Sciatic nerve (tissue), 2 donors: ENCODE measurements around the gene MYO5B. TPM values are rescaled to one million over a fixed set of nuclear protein-coding genes. Genes with fewer than 3 reads are reported as not detected.

Source experiments
- ATAC-seq: fragments of 200-7000 bp; cut with Tn5 transposase; one replicate; pipeline ENCODE4 v1.9.1; 2020; ENCODE audit warnings: mild to moderate bottlenecking, moderate library complexity
- DNase-seq: peaks from one replicate; pipeline ENCODE4 v3.0.0-alpha.2; 2020; ENCODE audit warnings: low spot score
- intact Hi-C: fragments of 100-400 bp; cut with DNase I; formaldehyde crosslinking; loops from one replicate; pipeline ENCODE4 v1.14.2; 2022
- total RNA-seq: library from RNA; stranded (reverse); fragmentation: NEBNext Ultra II Directional; extraction: Animal tissue kit (Norgen Biotek cat#: 25700); gene quantifications from one replicate; pipeline ENCODE4 v1.2.1, GENCODE V29; 2021
- donor health status: DM: no; HTN: no; CAD: no.
- donor health status: DM: no; HTN: no; CAD: no.

Gene MYO5B
- total RNA-seq, 1 donor from 2014 or later: 9.9 TPM

DNA sequence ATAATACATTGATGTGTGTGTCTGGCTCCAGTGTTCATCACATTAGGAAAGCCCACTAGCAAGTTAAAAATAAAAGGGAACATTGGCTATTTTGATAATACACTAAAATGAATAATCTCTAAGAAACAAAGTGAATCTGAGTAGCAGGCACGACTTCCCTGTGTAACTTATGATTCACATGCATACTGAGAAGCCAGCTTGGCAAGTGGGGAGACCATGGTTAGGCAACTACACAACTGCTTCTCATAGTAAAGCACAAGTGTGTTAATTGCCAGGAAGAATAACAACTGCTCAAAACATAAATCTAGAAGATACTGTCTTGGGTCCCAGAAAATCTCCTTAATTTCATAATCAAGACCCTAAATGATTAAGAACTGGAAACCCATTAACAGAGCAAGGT, 4.0 kb downstream of the MYO5B start:
- DNase-seq (no peak), ATAC-seq (no peak)
- intact Hi-C loops: no loop called here

- ATAC-seq (no peak), DNase-seq (no peak)
- intact Hi-C loops: no loop called here
Measured at GRCh38 chr18:50190236-50190635, 4.7 kb downstream of the MYO5B start.

GRCh38 chr18:50189160-50189559, 5.8 kb downstream of the MYO5B start:
- no peak for ATAC-seq
- intact Hi-C loops: loop anchor here (5.0 kb wide), 1 partner anchor 1327 kb away; no protein-coding TSS in a partner anchor

GRCh38 chr18:50188652-50189051, 6.3 kb downstream of the MYO5B start:
- ATAC-seq (no peak), DNase-seq (no peak)
- intact Hi-C loops: loop anchor here (5.0 kb wide), 1 partner anchor 1326 kb away; no protein-coding TSS in a partner anchor

More at GRCh38 chr18:50189160-50189559, 5.8 kb downstream of the MYO5B start:
- DNase-seq: no peak

DNA sequence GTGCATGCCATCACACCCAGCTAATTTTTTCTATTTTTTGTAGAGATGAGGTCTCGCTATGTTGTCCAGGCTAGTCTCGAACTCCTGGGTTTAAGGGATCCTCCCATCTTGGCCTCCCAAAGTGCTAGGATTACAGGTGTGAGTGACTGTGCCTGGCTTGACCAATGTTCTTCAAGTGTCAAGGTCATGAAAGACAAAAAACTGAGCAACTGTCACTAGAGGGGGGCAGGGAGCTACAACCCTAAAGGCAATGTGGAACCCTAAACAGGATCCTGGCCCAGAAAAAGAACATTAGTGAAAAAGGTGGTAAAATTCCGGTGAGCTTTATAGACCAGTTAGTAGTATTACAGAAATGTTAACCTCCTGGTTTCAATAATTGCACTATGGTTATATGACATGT, 7.3 kb downstream of the MYO5B start:
- no peak for DNase-seq
- intact Hi-C loops: loop anchor here (5.0 kb wide), 1 partner anchor 1325 kb away; no protein-coding TSS in a partner anchor
- no peak for ATAC-seq

DNA sequence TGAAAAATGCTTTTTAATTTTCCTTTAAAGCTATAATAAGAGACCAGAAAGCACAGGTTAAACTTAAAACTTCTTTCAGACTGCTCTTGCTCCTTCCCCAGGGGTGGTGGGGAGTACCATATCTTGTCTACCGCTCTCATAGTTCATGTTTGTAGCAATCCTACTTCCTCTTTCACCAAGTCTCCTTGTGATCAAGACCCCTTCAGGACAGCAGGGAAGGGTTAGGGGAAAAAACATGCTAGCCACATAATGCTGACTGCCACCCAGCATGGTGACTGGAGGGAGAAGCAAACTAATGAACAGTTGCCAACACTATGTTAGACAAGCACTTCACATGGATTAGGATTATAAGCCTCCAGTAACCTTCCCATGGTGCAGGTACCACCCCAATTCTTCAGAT, 8.6 kb downstream of the MYO5B start:
- ATAC-seq: no peak
- intact Hi-C loops: loop anchor here (5.0 kb wide), 1 partner anchor 1324 kb away; no protein-coding TSS in a partner anchor
- no peak for DNase-seq

DNA sequence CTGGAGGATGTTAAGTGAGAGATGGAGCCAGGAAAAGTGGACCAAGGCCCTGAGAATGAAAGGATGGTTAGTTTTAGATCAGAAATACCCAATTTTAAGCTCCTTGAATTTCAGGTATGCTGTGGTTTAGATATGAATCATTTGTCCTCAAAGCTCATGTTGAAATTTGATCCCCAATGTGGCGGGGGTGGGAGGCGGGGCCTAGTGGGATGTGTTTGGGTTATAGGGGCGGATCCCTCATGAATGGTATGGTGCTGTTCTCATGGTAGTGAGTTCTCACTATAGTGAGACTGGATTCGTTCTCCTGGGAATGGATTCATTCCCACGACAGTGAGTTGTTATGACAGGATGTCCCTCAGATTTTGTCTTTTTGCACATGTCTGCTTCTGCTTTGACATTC, 11.4 kb downstream of the MYO5B start:
- DNase-seq (no peak), ATAC-seq (no peak)
- intact Hi-C loops: no loop called here

DNA sequence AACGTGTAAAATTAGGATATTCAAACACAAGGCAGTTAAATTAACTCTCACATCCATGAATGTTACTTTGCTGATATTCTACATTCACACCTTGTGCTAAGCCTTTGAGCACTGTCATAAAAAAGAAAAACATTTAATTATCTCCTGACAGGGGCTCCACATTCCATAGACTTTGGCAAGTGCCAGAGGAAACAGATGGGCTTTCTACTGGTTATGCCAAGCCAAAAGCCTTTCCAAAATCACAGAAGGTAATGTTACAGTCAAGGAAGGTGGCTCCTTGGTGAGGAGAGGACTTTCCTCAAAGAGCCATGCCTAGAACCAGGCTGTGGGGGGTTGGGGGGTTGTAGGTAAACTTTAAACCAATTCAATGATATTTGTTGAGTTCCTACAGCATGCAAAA, 12.4 kb downstream of the MYO5B start:
- intact Hi-C loops: no loop called here
- ATAC-seq (no peak), DNase-seq (no peak)

- ATAC-seq (no peak), DNase-seq (no peak)
- intact Hi-C loops: no loop called here
Measured at GRCh38 chr18:50181590-50181989, 13.4 kb downstream of the MYO5B start.

DNA sequence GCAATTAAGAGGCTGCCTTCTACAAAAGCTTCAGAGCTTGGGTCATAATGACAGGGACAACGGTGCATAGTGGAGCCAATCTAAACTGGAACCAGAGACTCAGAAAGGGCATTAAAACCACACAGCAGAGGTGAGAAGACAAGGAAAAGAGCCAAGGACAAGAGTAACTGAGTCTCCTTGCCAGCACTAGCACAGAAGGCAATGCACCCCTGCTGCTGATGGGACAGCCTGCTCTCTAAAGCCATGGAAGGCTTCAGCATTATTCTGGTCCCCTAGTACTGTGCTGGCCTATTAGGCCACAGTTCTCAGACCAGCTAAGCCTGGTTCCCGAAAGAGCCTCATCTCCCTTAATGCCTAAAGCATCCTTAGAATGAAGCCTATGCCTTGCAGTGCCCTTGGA, 15.5 kb downstream of the MYO5B start:
- intact Hi-C loops: no loop called here

GRCh38 chr18:50177294-50177992, 17.5 kb downstream of the MYO5B start:
- ATAC-seq (no peak), DNase-seq (no peak)
- intact Hi-C loops: no loop called here

More for the DNA sequence above, 15.5 kb downstream of the MYO5B start:
- ATAC-seq: no peak
- DNase-seq: no peak

DNA sequence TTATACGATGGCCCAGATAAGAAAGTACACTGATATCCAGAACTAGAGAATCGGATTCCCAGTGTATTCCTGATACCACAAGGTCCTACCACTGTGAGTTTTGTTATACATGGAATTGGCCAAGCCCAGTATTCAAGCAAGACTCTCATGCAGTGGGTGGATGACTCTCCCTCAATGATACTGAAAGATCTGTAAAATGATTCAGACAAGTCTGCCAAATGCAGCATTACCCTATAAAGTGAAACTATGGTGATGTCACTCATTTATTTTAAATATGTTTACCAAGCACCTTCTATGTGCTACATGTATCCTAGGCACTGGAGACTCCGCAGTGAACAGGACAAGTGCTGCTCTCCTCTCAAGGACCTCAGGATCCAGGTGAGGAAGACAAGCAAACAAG, 22.6 kb downstream of the MYO5B start:
- intact Hi-C loops: no loop called here
- DNase-seq (no peak), ATAC-seq (no peak)

DNA sequence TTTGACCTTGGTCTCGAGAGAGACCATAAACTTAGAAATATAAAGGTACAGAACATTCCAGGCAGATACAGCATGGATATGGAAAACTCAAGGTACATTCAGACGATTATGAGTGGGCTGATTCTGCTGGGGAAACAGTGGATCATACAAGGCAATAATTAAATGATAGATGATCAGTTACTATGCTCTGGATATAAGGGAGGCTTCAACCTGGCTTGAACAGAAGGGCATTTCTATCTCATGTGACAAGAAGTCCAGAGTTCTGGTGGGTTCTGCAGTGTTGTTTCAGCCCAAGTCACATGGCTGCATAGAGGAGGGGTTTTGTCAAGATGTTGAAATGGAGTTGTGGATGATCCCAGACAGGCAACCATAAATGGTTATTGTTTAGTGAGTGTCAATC, 23.5 kb downstream of the MYO5B start:
- ATAC-seq: no peak
- no peak for DNase-seq
- intact Hi-C loops: no loop called here

DNA sequence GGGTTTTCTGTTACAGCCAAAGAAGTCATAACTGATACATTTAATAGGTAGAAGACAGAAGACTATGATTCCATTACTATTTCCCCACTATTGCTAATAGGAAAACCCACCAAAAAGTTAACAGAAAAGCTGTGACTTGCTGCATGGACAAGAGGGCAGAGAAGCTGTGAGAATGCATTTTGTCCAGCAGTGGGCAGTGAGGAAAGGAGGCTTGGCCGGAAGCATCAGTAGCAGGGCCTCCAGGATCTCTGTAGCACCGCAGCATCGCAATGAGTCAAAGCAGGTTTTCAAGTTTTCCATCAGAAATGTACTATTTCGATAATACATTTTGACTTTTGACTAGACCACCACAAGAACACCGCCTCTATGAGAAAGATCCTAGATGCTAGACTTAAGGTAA, 24.9 kb downstream of the MYO5B start:
- intact Hi-C loops: no loop called here
- ATAC-seq (no peak), DNase-seq (no peak)

DNA sequence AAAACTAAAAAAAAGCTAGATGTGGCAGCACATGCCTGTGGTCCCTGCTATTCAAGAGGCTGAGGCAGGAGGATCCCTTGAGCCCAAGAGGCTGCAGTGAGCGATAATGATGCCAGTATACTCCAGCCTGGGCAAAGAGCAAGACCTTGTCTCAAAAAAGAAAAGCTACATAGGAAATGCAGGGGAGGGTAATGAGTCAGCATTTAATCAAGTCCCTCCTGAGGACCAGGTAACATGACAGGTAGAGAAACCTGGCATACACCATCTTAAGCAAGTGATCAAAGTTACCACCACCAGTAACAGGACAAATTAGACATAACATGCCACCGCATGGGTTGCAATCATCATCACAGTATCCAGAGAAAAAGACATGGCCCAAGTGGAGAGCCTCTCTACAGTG, 25.8 kb downstream of the MYO5B start:
- no peak for ATAC-seq
- DNase-seq: no peak
- intact Hi-C loops: no loop called here

DNA sequence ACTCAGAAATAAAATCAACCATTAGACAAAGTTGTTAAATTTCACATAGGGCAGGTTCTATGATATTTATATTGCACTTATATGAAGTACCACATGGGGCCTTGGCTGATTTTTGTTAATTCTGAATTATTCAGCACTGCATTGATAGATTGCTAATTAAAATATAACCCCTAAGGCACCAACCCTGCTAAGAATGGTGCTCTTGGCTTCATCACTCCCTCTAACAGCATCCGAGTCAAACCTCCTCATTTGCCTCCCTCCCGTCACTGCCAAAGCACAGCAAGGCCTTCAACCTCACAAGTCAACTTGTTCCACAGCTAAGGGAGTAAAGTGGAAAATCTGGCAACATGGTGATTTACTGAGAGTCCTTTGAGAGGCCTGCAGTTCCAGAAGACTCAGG, 27.0 kb downstream of the MYO5B start:
- intact Hi-C loops: no loop called here
- ATAC-seq: no peak
- no peak for DNase-seq

DNA sequence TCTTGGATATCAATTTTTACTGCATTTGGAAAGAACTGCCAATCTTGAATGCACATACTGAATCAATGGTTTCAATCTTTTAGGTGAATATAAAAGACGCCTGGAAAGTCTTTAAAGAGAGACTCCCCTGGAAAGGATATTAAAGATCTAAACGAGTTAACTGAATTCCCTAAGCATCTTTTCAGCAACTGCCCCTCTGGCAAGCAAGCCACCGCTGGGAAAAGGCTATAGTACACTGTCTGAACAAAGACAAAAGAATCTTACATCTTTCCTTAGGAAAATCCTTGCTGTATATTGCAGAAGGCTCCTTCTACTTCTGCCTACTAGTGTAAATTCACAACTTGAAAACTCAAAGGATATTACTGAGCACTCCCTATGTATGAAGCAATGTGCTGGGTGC, 28.0 kb downstream of the MYO5B start:
- intact Hi-C loops: no loop called here
- DNase-seq (no peak), ATAC-seq (no peak)

DNA sequence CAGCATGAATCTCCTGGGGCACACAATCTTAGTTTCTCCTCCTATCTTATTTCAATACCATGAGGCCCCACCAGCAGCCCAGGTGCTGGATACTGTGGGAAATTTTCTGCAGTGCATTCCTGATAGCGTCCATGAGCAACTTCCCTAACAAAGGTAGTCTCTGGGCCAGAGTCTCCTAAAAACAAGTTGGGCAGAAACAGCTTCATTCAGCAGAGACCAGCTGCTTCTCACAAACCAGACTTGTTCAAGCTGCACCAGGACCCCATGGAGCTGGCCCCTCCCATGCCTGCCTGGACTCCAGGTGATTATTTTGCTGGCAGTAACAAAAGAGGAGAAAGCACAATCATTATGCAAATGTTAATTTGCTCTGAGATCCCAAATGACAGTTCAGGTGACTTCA, 31.4 kb downstream of the MYO5B start:
- ATAC-seq: no peak
- intact Hi-C loops: no loop called here
- no peak for DNase-seq

DNA sequence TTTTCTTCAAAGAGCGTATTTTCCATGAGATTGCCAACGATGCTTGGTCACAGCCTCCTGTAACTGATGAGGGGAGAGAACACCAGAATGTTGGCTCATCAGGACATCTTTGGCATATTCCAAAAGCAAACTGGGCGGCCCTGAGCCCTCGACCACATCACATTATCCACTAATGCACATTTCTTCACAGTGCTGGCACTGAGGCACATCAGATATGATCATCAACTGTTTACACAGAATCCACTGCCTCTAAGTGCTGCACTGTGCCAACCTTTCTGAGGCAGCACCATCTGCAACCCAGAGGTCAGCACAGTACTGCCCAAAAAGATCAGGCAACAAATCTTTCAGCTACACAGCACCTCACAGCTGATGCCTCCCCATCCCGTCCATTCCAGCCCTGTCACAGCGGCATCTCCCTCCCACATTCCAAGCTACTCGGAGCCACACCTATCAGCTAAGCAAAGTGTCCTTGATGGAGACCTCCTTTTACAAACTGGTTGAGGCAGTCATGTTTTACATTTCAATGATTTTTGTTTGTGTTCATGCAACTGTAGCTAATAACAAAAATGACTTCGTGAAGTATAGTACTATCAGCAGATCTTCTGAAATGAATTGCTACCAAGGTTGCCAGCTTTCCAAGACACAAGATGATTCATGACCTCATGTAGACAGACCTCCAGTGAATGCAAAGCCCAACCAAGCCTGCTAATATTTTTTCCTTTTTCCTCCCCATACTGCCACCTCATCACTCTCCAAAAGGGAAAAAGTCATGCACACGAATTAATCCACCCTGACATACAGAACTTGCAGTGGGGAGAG, 32.3 kb downstream of the MYO5B start:
- intact Hi-C loops: no loop called here
- ATAC-seq (no peak), DNase-seq (no peak)

- no peak for ATAC-seq
- no peak for DNase-seq
- intact Hi-C loops: no loop called here
Measured at GRCh38 chr18:50161597-50162205, 33.2 kb downstream of the MYO5B start.
